GM12864 (cell line): ENCODE results near the gene ZNF780B.

Source experiments
- DNase-seq: peaks from one replicate; pipeline ENCODE4 v3.0.0-alpha.2; 2011; ENCODE audit warnings: low read depth
- H3K4me3 ChIP-seq: 2 replicates; pipeline ENCODE4 v1.5.1; 2011; ENCODE audit warnings: mild to moderate bottlenecking, low read depth, low read length, control low read depth
- TF ChIP-seq, protein P1 (sequence below): IDR thresholded peaks from 2 replicates; pipeline ENCODE4 v1.5.1; 2011; ENCODE audit warnings: low read depth, mild to moderate bottlenecking, moderate library complexity, low read length, control low read depth, inconsistent platforms; ENCODE audit errors: missing control alignments

The ZNF780B gene

DNA sequence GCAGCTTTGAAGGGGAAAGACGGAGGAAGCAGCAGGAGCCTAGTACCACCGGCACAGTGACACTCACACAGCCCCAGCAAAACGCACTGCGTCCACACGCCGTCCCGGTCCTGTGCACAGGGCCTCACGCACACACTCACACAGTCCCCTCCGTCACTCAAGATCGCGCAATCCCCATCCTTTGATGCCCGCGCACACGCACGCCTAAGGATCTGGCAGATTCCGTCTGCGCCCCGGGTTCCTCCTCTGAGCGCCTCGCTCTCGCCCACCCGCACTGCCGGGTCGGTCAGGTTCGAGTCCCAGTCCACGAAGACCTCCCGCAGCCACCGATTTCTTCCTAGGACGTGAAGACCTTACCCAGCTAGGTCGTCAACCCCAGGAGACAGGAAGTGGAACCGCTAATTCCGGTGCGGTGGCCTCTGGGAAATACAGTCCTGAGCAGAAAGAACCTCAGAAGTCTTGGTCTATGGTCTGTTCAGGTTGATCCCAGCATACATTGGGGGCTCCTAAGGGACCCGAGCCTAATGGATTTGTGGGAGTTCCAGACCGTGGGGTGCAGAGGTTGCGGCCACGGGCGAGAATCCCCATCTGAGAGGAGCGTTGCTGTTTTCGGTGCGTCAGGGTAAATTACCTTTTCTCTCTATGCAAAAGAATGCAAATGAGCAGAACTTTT is at the start of gene ZNF780B:
ZNF780B (minus strand) TSS at position 400 of the 673 bp plus-strand sequence. CDS start 5,899 bp downstream, outside the sequence.
- TF ChIP-seq, protein P1, sequence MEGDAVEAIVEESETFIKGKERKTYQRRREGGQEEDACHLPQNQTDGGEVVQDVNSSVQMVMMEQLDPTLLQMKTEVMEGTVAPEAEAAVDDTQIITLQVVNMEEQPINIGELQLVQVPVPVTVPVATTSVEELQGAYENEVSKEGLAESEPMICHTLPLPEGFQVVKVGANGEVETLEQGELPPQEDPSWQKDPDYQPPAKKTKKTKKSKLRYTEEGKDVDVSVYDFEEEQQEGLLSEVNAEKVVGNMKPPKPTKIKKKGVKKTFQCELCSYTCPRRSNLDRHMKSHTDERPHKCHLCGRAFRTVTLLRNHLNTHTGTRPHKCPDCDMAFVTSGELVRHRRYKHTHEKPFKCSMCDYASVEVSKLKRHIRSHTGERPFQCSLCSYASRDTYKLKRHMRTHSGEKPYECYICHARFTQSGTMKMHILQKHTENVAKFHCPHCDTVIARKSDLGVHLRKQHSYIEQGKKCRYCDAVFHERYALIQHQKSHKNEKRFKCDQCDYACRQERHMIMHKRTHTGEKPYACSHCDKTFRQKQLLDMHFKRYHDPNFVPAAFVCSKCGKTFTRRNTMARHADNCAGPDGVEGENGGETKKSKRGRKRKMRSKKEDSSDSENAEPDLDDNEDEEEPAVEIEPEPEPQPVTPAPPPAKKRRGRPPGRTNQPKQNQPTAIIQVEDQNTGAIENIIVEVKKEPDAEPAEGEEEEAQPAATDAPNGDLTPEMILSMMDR, result no peak
- peak within 1 kb of the TSS; percentile 77 for H3K4me3 ChIP-seq
- peak; percentile 60 for DNase-seq

DNA sequence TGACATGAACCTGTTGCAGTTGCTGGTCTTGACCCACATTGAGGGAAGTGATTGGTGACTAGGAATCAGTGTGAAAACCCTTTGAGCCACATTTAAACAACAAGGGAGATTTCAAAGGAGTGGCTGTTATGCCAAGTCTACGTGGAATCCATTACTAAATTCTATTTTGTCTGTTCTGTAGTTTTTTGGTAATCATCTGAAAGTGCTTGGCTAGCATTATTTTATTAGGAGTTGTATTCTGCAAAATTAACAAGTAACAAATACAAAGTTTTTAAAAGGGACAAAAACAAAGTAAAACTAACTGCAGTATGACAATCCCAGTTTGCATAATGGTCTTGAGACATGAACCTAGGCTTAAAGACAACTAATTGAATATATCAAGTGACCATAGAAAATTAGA is 48.7 kb upstream of the ZNF780B start:
- no peak overlapping the region for H3K4me3 ChIP-seq
- DNase-seq, result no peak
- TF ChIP-seq, protein P1, result no peak

- no peak for DNase-seq
- TF ChIP-seq, protein P1, result no peak
- no peak overlapping the region for H3K4me3 ChIP-seq
Measured at GRCh38 chr19:40103600-40103999, 47.6 kb upstream of the ZNF780B start.

GRCh38 chr19:40101813-40102212 is 45.8 kb upstream of the ZNF780B start:
- H3K4me3 ChIP-seq, result no peak overlapping the region
- TF ChIP-seq, protein P1, result no peak
- no peak for DNase-seq

DNA sequence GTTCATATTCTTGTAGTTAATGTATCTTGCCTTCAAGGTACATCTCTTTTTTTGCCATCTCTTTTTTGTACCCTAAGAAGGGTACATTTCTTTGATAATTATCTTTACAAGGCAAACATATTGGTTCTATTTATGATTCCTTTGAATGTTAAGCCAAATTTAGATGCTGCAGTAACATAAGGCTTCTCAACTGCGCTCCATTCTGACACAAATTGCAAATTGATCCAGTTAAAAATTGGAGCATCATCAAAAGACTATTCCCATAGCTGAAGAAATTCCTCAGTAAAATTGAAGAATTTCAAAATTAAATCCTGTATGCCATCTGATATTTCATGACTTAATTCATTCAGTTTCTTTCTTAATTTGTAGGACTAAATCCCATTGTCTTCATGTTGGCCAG is 37.4 kb upstream of the ZNF780B start:
- no peak overlapping the region for H3K4me3 ChIP-seq
- TF ChIP-seq, protein P1, result no peak

DNA sequence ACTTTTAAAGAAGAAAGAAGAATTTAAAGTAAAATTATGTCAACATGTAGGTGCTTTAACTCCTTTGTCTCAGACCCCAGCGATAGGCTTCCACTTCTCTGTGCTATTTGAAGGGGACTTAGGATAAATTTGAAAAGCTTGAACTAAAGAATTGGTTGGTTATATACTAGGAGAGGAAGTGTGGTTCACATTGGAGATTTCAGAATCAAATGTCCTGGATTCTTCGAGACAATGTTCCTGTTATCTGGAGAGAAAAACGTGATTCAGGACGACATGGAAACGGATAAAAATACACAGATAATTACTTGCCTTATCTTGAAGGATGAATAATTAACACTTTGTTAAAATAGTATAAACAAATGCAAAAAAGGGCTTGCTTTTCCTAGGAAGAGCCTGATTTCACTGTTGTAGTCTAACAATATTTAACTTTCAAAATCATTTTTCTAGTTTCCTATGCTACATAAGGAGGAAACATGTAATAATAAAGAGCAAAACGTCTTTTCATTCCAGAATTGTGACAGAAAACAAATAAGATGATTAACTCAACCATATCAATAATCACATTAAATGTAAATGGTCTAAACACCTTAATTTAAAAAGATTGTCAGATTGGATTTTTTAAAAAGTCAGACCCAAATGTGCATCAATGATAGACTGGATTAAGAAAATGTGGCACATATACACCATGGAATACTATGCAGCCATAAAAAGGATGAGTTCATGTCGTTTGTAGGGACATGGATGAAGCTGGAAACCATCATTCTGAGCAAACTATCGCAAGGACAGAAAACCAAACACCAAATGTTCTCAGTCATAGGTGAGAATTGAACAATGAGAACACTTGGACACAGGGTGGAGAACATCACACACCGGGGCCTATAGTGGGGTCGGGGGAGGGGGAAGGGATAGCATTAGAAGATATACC is 35.4 kb upstream of the ZNF780B start:
- TF ChIP-seq, protein P1, result no peak
- DNase-seq, result no peak
- H3K4me3 ChIP-seq, result peak overlapping the region; percentile 98

More for the DNA sequence above, 37.4 kb upstream of the ZNF780B start:
- DNase-seq, result no peak
